ENCODE measurements around the gene KRT17.
"Not testable (repeated sequence)": the region's sequence is repeated elsewhere in the genome, so short reads cannot be mapped to it uniquely, and the experiment has no call there.

GRCh38 chr17:41584331-41584927 lies 39.9 kb downstream of the KRT17 start:
- TF ChIP-seq CTCF, POLR2A (IDR thresholded peaks at IDR 0.05): not testable (repeated sequence)

All from lower leg skin (tissue), 3 donors.